Osteoblast (primary cell): ENCODE measurements around the gene AADACL4. TPM values are rescaled to one million over a fixed set of nuclear protein-coding genes. Genes with fewer than 3 reads are reported as not detected.

ENCODE experiments used
- DNase-seq: peaks from one replicate; pipeline ENCODE4 v3.0.0; 2011; ENCODE audit warnings: low spot score, mixed read lengths; ENCODE audit not compliant: insufficient read length; ENCODE audit errors: missing footprints
- H2AFZ ChIP-seq: 2 replicates; pipeline ENCODE4 v1.6.0; 2011; ENCODE audit warnings: mild to moderate bottlenecking, low read length
- H3K27ac ChIP-seq: 2 replicates; pipeline ENCODE4 v1.5.1; 2011; ENCODE audit warnings: mild to moderate bottlenecking, low read depth, low read length, moderate library complexity
- H3K27me3 ChIP-seq: 2 replicates; pipeline ENCODE4 v1.6.0; 2012; ENCODE audit warnings: mild to moderate bottlenecking, control low read depth, inconsistent platforms, low read length, moderate library complexity; ENCODE audit not compliant: insufficient read depth
- H3K36me3 ChIP-seq: 2 replicates; pipeline ENCODE4 v1.5.1; 2011; ENCODE audit warnings: mild to moderate bottlenecking, low read length, control low read depth, moderate library complexity; ENCODE audit not compliant: insufficient read depth
- H3K4me1 ChIP-seq: 2 replicates; pipeline ENCODE4 v1.5.1; 2011; ENCODE audit warnings: mild to moderate bottlenecking, low read length, control low read depth, moderate library complexity; ENCODE audit not compliant: insufficient read depth
- H3K4me2 ChIP-seq: 2 replicates; pipeline ENCODE4 v1.6.0; 2011; ENCODE audit warnings: mild to moderate bottlenecking, low read length; ENCODE audit not compliant: insufficient read depth
- H3K4me3 ChIP-seq: fragments of 200-600 bp; sonication (generic); 3 replicates; pipeline ENCODE4 v1.5.1; 2012; ENCODE audit warnings: mild to moderate bottlenecking, low read length, inconsistent platforms; ENCODE audit not compliant: insufficient read depth
- H3K79me2 ChIP-seq: 2 replicates; pipeline ENCODE4 v1.6.0; 2012; ENCODE audit warnings: mild to moderate bottlenecking, low read length, control low read depth, inconsistent platforms; ENCODE audit not compliant: insufficient read depth
- H3K9me3 ChIP-seq: 2 replicates; pipeline ENCODE4 v1.5.1; 2011; ENCODE audit warnings: low read depth, low read length, control low read depth
- H4K20me1 ChIP-seq: 2 replicates; pipeline ENCODE4 v1.6.0; 2012; ENCODE audit warnings: mild to moderate bottlenecking, low read length, control low read depth; ENCODE audit not compliant: insufficient read depth
- CTCF ChIP-seq: IDR thresholded peaks from 2 replicates; pipeline ENCODE4 v1.5.1; 2011; ENCODE audit warnings: mild to moderate bottlenecking, low read depth, low read length, moderate library complexity; ENCODE audit errors: extremely low read depth
- small RNA-seq: library from RNA; depleted of rRNA; stranded (forward); fragments of <200 nt; gene quantifications from one replicate; pipeline ENCODE3, GENCODE V24; 2012
- total RNA-seq: library from RNA; depleted of rRNA; stranded (reverse); fragments of >200 nt; gene quantifications from 2 replicates; pipeline ENCODE4 v1.2.3, GENCODE V29; 2012

The AADACL4 gene
- total RNA-seq, 1 donor, result not detected

DNA sequence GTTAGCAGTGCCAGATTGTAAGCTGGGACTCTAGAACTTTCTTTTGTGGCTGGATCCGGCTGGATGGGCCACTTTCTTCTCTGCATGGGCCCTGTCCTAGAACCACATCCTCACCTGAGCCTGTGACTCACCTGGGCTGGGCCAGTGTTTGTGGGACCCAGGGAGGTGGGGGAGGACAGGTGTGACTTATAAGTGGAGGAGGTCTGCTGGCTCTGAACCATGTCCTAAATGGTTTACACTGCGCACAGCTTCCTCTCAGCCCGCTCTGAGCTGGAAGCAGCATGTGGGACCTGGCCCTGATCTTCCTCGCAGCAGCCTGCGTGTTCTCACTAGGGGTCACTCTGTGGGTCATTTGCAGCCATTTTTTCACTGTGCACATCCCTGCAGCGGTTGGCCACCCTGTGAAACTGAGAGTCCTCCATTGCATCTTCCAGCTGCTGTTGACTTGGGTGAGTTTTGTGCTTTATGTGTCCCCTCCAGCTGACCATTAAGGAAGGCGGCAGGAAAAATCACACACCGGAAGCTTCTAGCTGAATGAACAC is 72.1 kb downstream of the AADACL4 start, which contains the start of gene AADACL3:
Gene AADACL3, plus strand, starts transcription at position 215 of the 542 bp plus-strand sequence. Its CDS starts 67 bp downstream, at position 282.
- DNase-seq, result no peak
- TF ChIP-seq CTCF, result no peak
- Histone ChIP-seq H3K79me2 (no peaks in the 10 kb centered on the region), H3K36me3 (no peaks in the 10 kb centered on the region), H2AFZ (no peak within 1 kb of the TSS), H3K27me3 (no peaks in the 10 kb centered on the region), H4K20me1 (no peaks in the 10 kb centered on the region), H3K27ac (no peak within 1 kb of the TSS), H3K4me1 (no peaks in the 10 kb centered on the region), H3K4me3 (no peak within 1 kb of the TSS), H3K9me3 (no peaks in the 10 kb centered on the region), H3K4me2 (no peak within 1 kb of the TSS)

Small RNAs within 50 kb of the gene (small RNA-seq; reads per million reads assigned to genes)
- not detected for gene AC244670.1

Other genes with a start within 250 kb of the AADACL4 start
- 161 and 172 TPM in 2 replicates for gene DHRS3, start 25.9 kb upstream of the AADACL4 start, total RNA-seq
- gene AADACL3, start 72.0 kb downstream of the AADACL4 start, total RNA-seq, result not detected in 2 replicates
- not detected in 2 replicates for gene CFAP107, start 102.1 kb downstream of the AADACL4 start, total RNA-seq
- not detected in 2 replicates for gene PRAMEF12, start 129.7 kb downstream of the AADACL4 start, total RNA-seq
- not detected in 2 replicates for gene PRAMEF1, start 147.3 kb downstream of the AADACL4 start, total RNA-seq
- not detected in 2 replicates for gene PRAMEF11, start 187.3 kb downstream of the AADACL4 start, total RNA-seq
- gene HNRNPCL1, start 204.6 kb downstream of the AADACL4 start, total RNA-seq, result not detected in 2 replicates
- gene PRAMEF2, start 213.0 kb downstream of the AADACL4 start, total RNA-seq, result not detected in 2 replicates
- not detected in 2 replicates for gene PRAMEF4, start 242.1 kb downstream of the AADACL4 start, total RNA-seq